Stomach smooth muscle (tissue), 2 donors: Measurements from ENCODE around the gene MROH2B.

Source experiments
- H3K27ac ChIP-seq: one replicate; pipeline ENCODE4 v1.7.0; 2013; ENCODE audit warnings: mild to moderate bottlenecking, low read length, inconsistent platforms
- H3K27me3 ChIP-seq, 2 donors: one replicate each; pipeline ENCODE4 v1.7.0; 2013; ENCODE audit warnings: low read length in 2 of 2; ENCODE audit not compliant: insufficient read depth in 2 of 2, control insufficient read depth in 1 of 2
- H3K36me3 ChIP-seq, 2 donors: one replicate each; pipeline ENCODE4 v1.7.0; 2013; ENCODE audit warnings: low read length in 2 of 2; ENCODE audit not compliant: control insufficient read depth in 2 of 2, insufficient read depth in 2 of 2
- H3K4me1 ChIP-seq: one replicate; pipeline ENCODE4 v1.7.0; 2013; ENCODE audit warnings: low read length; ENCODE audit not compliant: control insufficient read depth, insufficient read depth
- H3K4me3 ChIP-seq, 2 donors: one replicate each; pipeline ENCODE4 v1.7.0; 2013; ENCODE audit warnings: low read length in 2 of 2
- H3K9ac ChIP-seq, 2 donors: one replicate each; pipeline ENCODE4 v1.7.0; 2013; ENCODE audit warnings: low read length in 2 of 2, mild to moderate bottlenecking in 1 of 2
- H3K9me3 ChIP-seq, 2 donors: one replicate each; pipeline ENCODE4 v1.7.0; 2013; ENCODE audit warnings: low read length in 2 of 2; ENCODE audit not compliant: control insufficient read depth in 2 of 2
- donor health status: healthy.
- donor health status: Pancreatic carcinoma.

MROH2B gene

DNA sequence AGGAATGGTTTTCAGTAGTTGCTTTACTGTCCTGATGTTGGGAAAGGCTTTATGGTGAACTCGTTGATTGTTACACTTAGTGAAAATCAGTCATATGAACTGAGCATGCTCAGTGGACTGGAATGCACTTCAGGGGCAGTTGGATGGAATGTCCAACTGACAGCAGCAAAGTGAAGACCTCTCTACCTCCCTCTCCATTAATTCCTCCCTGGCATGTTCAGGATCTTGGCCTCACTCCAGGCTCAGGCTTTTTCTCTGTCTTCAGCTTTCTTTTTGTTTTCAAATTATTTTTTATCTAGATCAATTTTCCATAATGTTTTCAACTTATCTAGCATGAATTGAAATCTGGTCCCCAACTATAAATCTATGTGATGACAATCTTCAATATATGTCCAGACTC lies at the start of gene MROH2B:
Gene MROH2B (minus strand): TSS at position 101 of the 400 bp plus-strand sequence. CDS start 490 bp downstream, outside the sequence.
- no peak within 1 kb of the TSS for H3K9ac ChIP-seq
- no peaks in the 10 kb centered on the region for H3K9me3 ChIP-seq
- H3K27ac ChIP-seq = no peak within 1 kb of the TSS
- no peaks in the 10 kb centered on the region for H3K4me1 ChIP-seq
- no peaks in the 10 kb centered on the region for H3K27me3 ChIP-seq
- no peaks in the 10 kb centered on the region for H3K36me3 ChIP-seq
- H3K4me3 ChIP-seq = no peak within 1 kb of the TSS

DNA sequence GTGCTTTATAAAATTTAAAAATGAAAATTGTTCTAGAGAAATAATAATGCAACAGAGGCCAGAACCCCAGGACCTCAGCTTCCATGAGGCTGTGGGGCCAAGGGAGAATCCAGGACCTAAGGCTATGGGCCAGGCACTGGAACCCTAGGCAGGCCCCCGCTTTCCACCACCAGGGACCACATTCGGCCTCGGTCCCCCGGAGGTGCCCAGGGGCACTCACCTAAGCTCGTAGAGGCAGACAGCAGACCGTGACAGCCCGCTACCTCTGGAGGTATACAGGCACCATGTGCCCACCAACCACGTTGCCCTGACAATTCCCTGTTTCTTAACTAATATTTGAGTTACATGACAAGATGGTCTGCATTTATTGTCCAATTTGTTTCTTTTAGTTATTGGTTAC lies 49.5 kb upstream of the MROH2B start:
- Histone ChIP-seq H3K4me3 (no peak overlapping the region), H3K4me1 (no peaks in the 10 kb centered on the region), H3K9me3 (peaks cover 0 to 2% of the 10 kb centered on the region in 2 donors), H3K36me3 (no peaks in the 10 kb centered on the region), H3K27me3 (no peaks in the 10 kb centered on the region), H3K27ac (no peak overlapping the region), H3K9ac (no peak overlapping the region)

DNA sequence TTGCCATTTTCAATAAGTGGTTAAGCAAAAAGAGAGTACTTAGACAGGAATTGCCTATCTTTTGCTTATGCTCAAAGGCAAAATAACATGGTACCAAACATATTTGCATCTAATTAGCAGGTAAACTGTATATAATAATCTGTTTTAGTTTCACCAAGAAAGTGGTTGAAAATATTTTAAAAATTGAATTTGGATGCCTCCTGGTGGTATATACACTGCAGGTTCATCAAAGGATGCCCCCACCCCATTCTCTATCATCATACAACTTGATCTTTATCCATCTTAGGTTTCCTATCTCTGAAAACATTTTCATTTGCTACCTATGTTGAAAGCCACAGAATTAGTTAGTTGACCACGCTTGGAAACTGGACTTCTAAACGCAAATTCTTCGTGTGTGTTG lies 47.0 kb upstream of the MROH2B start:
- H3K9ac ChIP-seq = no peak overlapping the region
- H3K9me3 ChIP-seq = peaks cover 0 to 2% of the 10 kb centered on the region in 2 donors
- H3K36me3 ChIP-seq = no peaks in the 10 kb centered on the region
- H3K27me3 ChIP-seq = no peaks in the 10 kb centered on the region
- no peak overlapping the region for H3K27ac ChIP-seq
- no peak overlapping the region for H3K4me3 ChIP-seq
- H3K4me1 ChIP-seq = no peaks in the 10 kb centered on the region

DNA sequence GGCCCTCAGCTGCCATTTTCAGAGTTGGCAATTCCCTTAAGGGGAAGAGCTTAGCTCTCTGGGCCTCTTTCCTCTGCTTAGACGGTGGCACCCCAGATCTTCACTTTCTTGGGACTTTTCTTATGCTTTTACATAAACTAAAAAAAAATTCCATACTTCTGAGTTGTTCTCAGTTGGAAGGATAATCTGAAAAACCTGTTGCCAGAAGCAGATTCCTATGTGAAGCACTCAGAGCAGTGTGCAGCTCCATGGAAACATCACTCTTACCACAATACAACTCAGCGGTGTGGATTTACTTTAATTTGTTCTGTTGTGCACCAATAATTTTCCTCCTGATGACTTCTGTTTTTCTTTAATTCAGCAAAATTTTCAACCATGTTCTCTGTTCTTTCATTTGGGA lies 44.1 kb upstream of the MROH2B start:
- Histone ChIP-seq H3K9ac (no peak overlapping the region), H3K27me3 (no peaks in the 10 kb centered on the region), H3K9me3 (peaks cover 0 to 2% of the 10 kb centered on the region in 2 donors), H3K4me1 (no peaks in the 10 kb centered on the region), H3K4me3 (no peak overlapping the region), H3K36me3 (no peaks in the 10 kb centered on the region), H3K27ac (no peak overlapping the region)

DNA sequence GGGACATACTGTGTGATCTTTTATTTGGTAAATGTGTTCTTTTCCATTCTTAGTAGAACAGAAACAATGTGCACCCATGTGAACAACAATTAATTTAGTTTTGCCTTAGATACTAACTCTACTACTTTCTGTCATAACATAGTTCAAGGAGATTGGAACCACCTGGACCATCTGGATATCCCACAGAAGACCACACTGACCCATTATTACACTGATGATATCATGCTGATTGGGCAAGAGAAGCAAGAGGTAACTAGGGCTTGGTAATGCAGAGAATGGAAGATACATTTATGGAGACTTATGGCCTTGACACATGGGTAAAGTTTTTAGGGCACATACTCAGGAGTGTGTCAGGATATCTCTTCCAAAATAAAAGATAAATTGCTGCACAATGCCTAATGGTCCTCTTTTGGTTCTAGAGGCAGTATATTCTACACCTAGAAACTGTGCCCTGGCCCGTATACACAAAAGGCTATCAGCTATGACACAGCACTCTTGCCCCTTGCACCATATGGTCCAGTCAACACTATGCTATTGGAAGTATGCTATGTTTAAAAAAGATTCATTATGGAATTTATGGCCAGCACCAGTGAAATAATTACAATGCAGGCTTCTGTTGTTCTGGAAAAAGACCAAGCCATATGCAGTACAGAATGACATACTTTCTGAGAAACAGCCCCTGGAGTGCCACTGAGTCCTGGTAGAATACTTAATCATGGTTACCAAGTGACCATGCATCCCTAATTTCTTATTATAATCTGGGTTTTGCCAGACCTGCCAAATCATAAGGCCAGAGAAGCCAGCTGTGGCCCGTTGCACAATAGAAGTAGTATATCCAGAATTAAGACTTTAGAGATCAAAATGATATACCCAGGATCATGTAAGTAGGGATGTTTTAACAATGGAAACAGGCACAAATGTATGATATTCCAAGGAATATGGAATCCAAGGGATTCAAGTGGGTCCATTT lies 41.6 kb upstream of the MROH2B start:
- Histone ChIP-seq H3K36me3 (no peaks in the 10 kb centered on the region), H3K4me1 (no peaks in the 10 kb centered on the region)

GRCh38 chr5:41109186-41109585 lies 38.0 kb upstream of the MROH2B start:
- Histone ChIP-seq H3K9me3 (peaks cover 0 to 1% of the 10 kb centered on the region in 2 donors), H3K27me3 (no peaks in the 10 kb centered on the region), H3K27ac (no peak overlapping the region), H3K9ac (no peak overlapping the region), H3K4me3 (no peak overlapping the region), H3K4me1 (no peaks in the 10 kb centered on the region), H3K36me3 (no peaks in the 10 kb centered on the region)

More for the DNA sequence above, 41.6 kb upstream of the MROH2B start:
- H3K27me3 ChIP-seq = no peaks in the 10 kb centered on the region
- peaks cover 0 to 1% of the 10 kb centered on the region in 2 donors for H3K9me3 ChIP-seq
- H3K27ac ChIP-seq = peak overlapping the region; percentile 19
- no peak overlapping the region for H3K9ac ChIP-seq
- no peak overlapping the region for H3K4me3 ChIP-seq

DNA sequence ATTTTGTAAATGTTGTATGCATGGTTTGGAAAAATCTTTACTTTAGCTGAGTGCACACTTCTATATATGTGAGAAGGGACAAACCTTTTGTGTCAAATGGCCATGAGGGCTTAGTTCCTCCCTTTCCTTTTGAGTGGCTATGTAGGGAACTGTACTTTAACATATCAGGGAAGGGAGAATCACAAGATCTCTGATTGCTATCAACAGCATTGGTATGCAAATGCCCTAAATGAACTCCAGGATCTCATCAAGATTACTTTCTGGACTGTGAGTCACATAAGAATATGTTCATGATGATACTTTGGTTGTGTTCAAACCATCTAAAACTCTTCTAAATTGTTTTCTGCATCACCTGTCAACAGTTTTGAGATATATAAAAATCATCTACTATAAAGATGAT lies 31.2 kb upstream of the MROH2B start:
- Histone ChIP-seq H3K9ac (no peak overlapping the region), H3K4me3 (no peak overlapping the region), H3K36me3 (no peaks in the 10 kb centered on the region), H3K9me3 (no peaks in the 10 kb centered on the region), H3K4me1 (no peaks in the 10 kb centered on the region), H3K27me3 (no peaks in the 10 kb centered on the region), H3K27ac (no peak overlapping the region)

DNA sequence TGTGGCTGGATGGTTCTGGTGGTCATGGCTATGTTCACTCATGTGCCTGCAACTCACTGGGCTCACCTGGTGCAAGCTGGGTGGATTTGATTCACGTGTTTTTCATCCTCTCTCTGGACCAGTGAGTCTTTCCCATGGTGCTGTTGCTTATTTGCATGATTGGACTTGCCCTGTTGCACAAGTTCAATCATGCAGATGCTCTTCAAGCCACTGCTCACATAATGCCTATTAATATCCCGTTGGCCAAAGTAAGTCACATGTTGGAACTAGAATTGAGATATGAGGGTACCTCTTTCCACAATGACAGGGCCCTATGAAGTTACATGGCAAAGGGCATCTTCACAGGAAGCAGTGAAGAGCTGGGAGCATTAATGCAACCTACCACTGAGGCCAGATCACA lies 26.5 kb upstream of the MROH2B start:
- H3K4me1 ChIP-seq = no peaks in the 10 kb centered on the region
- H3K4me3 ChIP-seq = no peak overlapping the region
- H3K36me3 ChIP-seq = no peaks in the 10 kb centered on the region
- no peaks in the 10 kb centered on the region for H3K9me3 ChIP-seq
- H3K27ac ChIP-seq = no peak overlapping the region
- H3K27me3 ChIP-seq = no peaks in the 10 kb centered on the region
- H3K9ac ChIP-seq = no peak overlapping the region

DNA sequence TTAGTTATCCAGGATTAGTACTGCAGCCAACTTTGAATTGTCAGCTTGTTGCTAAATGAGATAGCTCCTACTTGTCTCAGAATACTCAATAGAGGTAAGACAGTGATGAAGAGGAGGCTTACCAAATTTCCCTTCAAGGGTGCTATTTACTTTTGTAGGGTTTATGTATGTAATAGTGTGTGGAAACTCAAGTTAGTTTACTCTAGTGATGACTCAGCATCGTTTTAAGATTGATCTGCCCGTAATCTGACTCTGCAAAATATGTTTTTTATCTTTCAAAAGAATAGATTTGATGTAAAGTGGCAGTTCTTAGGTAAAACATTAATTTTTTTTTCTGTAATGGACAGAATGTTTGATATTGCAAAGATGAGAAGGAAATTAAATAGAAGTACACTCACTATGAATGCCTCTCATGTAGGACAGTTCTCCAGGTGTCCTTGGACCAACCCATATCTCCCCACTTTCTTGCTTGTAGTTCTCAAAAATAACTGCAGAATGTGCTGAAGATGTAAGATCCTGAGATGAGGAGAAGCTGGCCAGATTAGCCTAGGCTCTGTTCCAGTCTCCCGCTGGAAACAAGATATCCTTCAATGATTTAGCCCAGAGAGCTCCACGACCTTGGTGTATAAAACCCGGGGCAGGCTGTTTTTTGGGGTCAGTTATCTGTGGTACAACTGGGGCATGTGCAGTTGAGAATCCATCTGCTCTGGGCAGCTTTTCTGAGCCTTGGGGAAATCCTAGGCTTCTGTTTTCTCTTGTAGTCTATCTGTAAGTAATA lies 24.4 kb upstream of the MROH2B start:
- Histone ChIP-seq H3K9ac (no peak overlapping the region), H3K27me3 (no peaks in the 10 kb centered on the region), H3K36me3 (no peaks in the 10 kb centered on the region), H3K27ac (no peak overlapping the region), H3K9me3 (no peaks in the 10 kb centered on the region), H3K4me3 (no peak overlapping the region), H3K4me1 (no peaks in the 10 kb centered on the region)

DNA sequence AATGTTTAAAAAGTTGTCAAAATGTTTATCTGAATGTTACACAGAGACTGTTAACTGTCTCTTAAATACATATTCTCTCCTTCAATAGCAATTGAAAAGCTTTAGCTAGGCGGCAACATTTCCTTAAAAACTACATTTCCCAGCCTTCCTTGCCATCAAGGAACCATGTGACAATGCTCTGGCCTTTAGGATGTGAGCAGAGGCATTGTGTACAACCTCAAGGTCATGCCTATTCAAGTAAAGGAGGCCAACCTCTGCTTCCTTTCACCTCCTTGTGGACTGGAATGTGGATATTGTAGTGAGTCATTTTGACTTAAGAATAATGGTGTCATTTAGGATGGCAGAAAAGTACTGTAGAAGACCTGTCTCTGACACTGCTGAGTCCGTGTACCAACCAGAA lies 23.7 kb upstream of the MROH2B start:
- H3K27me3 ChIP-seq = no peaks in the 10 kb centered on the region
- H3K4me1 ChIP-seq = no peaks in the 10 kb centered on the region
- no peaks in the 10 kb centered on the region for H3K36me3 ChIP-seq
- H3K27ac ChIP-seq = no peak overlapping the region
- no peaks in the 10 kb centered on the region for H3K9me3 ChIP-seq
- H3K4me3 ChIP-seq = no peak overlapping the region
- H3K9ac ChIP-seq = no peak overlapping the region
